ENCODE data around the gene DPP10.

Gene DPP10

DNA sequence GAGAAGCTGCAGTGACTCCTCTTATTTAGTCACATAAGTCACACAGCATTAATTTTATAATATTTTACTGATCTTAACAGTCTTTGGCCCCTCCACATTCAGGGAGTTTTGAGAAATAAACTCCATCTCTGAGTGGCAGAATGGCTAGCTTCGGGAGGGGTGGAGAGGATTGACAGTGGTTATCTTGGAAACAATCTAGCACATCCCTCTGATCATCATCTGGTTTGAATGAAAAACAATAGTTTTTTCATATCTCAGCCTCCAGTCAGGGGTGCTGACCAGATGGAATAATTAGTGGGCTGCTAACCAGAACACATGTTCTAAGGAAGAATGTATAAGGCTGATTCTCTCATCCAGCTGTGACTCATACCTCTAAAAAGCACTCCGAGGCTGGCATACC is 477.5 kb downstream of the DPP10 start:
- TF ChIP-seq, protein P1, sequence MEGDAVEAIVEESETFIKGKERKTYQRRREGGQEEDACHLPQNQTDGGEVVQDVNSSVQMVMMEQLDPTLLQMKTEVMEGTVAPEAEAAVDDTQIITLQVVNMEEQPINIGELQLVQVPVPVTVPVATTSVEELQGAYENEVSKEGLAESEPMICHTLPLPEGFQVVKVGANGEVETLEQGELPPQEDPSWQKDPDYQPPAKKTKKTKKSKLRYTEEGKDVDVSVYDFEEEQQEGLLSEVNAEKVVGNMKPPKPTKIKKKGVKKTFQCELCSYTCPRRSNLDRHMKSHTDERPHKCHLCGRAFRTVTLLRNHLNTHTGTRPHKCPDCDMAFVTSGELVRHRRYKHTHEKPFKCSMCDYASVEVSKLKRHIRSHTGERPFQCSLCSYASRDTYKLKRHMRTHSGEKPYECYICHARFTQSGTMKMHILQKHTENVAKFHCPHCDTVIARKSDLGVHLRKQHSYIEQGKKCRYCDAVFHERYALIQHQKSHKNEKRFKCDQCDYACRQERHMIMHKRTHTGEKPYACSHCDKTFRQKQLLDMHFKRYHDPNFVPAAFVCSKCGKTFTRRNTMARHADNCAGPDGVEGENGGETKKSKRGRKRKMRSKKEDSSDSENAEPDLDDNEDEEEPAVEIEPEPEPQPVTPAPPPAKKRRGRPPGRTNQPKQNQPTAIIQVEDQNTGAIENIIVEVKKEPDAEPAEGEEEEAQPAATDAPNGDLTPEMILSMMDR (conservative IDR thresholded peaks at IDR 0.05) = no peak
- TF ChIP-seq ZFX (IDR thresholded peaks at IDR 0.05) = no peak
- no peak overlapping the region for H3K27ac ChIP-seq

DNA sequence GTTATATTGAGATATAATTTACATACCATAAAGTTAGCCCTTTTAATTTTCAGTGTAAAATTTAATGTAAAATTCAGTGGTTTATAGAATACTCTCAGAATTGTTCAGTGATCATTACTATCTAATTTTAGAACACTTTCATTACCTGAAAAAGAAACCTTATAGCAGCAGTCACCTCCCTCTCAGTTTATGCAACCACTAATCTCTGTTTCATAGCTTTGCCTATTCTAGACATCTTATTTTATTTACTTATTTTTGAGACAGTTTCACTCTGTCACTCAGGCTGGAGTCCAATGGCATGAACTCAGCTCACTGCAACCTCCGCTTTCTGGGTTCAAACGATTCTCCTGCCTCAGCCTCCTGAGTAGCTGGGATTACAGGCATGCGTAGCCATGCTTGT is 479.6 kb downstream of the DPP10 start:
- H3K27ac ChIP-seq = no peak overlapping the region
- TF ChIP-seq, protein P1 (conservative IDR thresholded peaks at IDR 0.05) = no peak
- TF ChIP-seq ZFX (IDR thresholded peaks at IDR 0.05) = no peak

DNA sequence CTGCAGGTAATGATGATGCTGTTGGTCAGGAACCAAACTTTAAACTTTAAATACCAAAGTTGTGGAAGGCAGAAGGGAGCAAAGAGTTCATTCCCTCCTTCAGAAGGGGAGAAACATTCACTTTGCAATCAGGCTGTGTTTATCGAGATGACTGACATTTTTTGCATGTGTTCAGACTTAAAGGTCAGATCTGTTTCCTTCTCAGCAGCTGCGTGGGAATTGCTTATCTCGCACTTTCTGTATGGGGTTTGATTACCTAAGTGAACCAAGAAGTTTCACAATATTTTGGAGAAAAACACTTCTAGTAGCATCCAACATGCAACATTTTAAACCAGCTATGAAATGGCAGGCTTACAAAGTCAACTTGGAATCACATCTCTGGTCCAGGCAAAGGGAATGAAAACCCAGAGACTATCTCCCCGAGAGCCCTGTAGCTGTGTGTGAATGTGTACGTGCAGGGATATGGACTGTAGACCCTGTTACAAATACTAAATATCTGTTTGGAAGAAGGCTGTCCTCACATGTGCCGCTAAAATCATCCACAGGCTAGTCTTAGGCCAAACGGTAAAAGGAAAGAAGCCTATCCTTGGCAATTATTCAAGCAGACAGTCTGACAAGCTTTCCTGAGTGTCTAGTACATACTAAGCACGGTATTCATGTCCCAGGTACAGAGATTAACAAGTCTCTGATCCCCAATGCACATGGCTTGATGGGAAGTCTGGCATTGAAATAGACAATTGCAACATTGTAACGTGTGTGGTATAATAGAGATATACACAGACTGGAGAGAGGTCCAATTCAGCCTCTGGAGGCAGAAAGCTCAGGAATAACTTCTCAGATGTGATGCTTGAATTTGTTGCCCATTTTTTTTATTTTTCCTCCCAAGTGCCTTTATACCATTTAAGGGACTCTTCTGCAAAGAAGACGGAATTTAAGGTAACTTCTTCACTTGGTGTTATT is 483.1 kb downstream of the DPP10 start:
- TF ChIP-seq, protein P1 (conservative IDR thresholded peaks at IDR 0.05) = no peak
- TF ChIP-seq ZFX (IDR thresholded peaks at IDR 0.05) = no peak
- H3K27ac ChIP-seq = no peak overlapping the region

DNA sequence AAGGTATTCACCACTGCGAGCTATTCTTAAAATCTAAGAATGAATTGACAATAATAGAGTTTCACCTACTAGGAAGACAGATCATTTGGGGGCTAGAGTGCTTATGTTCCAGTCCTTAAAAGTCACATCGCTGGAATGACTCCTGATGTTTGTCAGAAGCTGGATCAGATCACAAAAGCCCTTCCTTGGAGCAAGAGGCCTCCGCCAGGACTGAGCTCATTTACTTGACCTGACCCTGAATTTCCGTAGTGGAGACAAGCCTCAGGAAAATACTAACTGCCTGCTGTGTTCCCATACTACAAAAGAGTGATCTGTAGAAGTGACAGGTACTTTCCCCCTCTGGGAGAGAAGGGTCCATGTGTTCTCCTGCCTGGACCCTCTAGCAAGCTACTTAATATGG is 483.9 kb downstream of the DPP10 start:
- no peak for TF ChIP-seq ZFX (IDR thresholded peaks at IDR 0.05)
- TF ChIP-seq, protein P1 (conservative IDR thresholded peaks at IDR 0.05) = no peak
- no peak overlapping the region for H3K27ac ChIP-seq

DNA sequence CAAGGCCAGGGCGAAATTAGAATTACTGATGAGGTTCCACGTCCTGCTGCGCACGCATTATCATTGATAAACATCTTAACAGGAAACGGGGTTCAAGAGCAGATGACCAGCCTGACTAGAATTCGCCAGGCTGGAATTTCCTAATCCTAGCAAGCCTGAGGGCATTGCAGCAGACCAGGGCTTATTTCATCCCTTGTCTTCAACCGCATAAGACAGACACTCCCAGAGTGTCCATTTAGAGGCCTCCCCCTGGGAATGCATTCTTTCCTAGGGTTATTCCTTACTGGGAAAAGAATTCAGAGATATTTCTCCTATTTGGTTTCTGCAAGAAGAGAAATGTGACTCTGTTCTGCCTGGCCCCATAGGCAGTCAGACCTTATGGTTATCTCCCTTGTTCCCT is 486.8 kb downstream of the DPP10 start:
- no peak overlapping the region for H3K27ac ChIP-seq
- TF ChIP-seq, protein P1 (conservative IDR thresholded peaks at IDR 0.05) = no peak
- no peak for TF ChIP-seq ZFX (IDR thresholded peaks at IDR 0.05)

DNA sequence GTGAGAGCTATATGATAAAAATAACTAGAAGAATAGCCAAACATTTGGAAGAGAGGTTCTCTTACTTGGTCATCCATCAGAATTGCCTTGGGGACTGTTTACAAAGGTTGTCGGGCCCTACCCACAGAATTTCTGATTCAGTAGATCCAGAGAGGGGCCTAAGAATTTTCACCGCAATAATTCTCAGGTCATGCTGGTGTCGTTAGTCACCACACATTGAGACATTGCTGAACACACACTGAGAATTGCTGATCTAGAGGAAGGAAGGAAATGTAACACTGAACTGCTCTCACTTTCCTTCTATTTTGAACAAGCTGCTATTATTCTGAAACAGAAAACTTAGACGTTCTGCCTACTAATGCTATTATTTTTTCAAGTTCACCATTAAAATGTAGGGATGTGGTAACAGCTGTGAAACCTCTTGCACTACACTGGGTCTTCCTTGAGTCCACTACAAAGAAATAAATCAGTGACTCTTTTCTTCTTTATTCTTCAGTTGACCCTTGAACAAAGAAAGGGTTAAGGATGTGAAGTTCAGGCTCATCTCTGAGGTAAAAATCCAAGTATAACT is 491.3 kb downstream of the DPP10 start:
- no peak overlapping the region for H3K27ac ChIP-seq
- TF ChIP-seq ZFX (IDR thresholded peaks at IDR 0.05) = no peak
- TF ChIP-seq, protein P1 (conservative IDR thresholded peaks at IDR 0.05) = no peak

DNA sequence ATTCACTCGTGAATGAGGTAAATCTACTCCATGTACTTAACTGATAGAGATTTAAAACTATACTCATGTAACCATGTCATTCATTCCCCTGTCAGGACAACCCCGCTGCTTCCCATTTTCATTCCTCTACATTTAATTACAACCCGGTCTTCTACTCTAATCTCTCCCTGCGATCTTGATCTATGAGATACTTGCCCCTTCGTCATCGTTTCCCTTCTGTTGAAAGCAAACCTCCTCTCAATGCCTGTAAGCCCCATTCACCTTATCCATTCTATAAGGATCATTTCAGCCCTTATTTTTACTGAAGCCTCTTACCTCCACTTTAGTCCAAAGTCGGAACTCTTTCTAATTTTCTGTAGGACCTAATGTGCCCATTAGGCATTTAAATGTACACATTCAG is 492.6 kb downstream of the DPP10 start:
- TF ChIP-seq, protein P1 (conservative IDR thresholded peaks at IDR 0.05) = no peak
- no peak for TF ChIP-seq ZFX (IDR thresholded peaks at IDR 0.05)

More for the DNA sequence above, 492.6 kb downstream of the DPP10 start:
- H3K27ac ChIP-seq = no peak overlapping the region

All from C4-2B (cell line).